ENCODE results near the gene ATP10B. TPM values are rescaled to one million over a fixed set of nuclear protein-coding genes. Genes with fewer than 3 reads are reported as not detected.

The ATP10B gene
- total and polyA plus RNA-seq, 2 of the 8 experiments (the other 6 are each of a cell fraction or from before 2014, with no cell fraction given) = 0.06 to 0.11 TPM

DNA sequence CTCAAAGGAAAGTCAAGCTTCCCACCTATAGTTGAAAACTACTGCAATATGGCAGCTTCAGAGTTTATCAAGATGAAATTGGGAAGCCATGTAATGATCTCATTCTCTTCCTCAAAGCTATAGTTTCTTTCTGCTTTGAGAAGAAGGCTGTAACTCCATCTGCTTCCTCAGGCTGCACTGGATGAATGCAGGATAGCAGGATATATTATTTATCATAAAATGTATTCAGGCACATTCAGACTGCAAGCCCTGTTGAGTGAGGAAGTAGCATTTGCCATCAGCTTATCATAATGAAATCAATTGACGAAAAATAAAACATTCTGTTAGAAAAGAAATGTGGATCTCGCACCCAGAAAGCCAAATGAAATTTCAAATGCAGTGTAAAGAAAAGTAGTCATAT, 560 bp downstream of the ATP10B start:
- Histone ChIP-seq H2BK20ac (ENCODE audit: low read length) (no peak overlapping the region), H2BK12ac (ENCODE audit: low read depth, low read length) (no peak overlapping the region), H3K9me3 (ENCODE audit: insufficient read depth in 2 of 2, low read depth in 1 of 2, low read length in 1 of 2) (no peaks in the 10 kb centered on the region), H3K27me3 (replicated peaks in 1 of 4; ENCODE audit: control insufficient read depth in 3 of 4, extremely low read depth in 1 of 4, insufficient read depth in 3 of 4, low read length in 3 of 4) (no peaks in the 10 kb centered on the region), H2AFZ (ENCODE audit: low read length) (no peak overlapping the region), H3K79me2 (ENCODE audit: control insufficient read depth in 1 of 2, insufficient read depth in 2 of 2, low read length in 2 of 2) (no peaks in the 10 kb centered on the region), H4K20me1 (replicated peaks in 1 of 2; ENCODE audit: control insufficient read depth in 1 of 2, insufficient read depth in 2 of 2, low read length in 2 of 2) (no peaks in the 10 kb centered on the region), H4K91ac (replicated peaks; ENCODE audit: insufficient read length, low read length) (no peak overlapping the region), H3K4me1 (replicated peaks in 1 of 4; ENCODE audit: control insufficient read depth in 3 of 4, insufficient read depth in 4 of 4, low read length in 3 of 4) (no peaks in the 10 kb centered on the region), H3K56ac (replicated peaks; ENCODE audit: insufficient read length, low read depth, low read length) (no peak overlapping the region), H4K8ac (ENCODE audit: extremely low read depth, insufficient read depth, low read length) (no peak overlapping the region), H3K23ac (ENCODE audit: insufficient read length) (no peak overlapping the region), H3K4ac (replicated peaks; ENCODE audit: insufficient read length, low read depth, low read length) (no peak overlapping the region), H3K27ac (ENCODE audit: low read depth, low read length) (no peak overlapping the region), H3K23me2 (ENCODE audit: low read depth, low read length) (no peaks in the 10 kb centered on the region), H2BK5ac (ENCODE audit: low read depth, low read length) (no peak overlapping the region), H3K14ac (ENCODE audit: insufficient read length) (no peak overlapping the region), H3K4me3 (ENCODE audit: extremely low read depth in 1 of 4, insufficient read depth in 2 of 4, low read depth in 3 of 4, low read length in 4 of 4) (no peak overlapping the region), H3K18ac (ENCODE audit: extremely low read depth, low read length) (no peak overlapping the region), H2BK120ac (replicated peaks; ENCODE audit: low read depth, low read length) (no peak overlapping the region), H2AK5ac (ENCODE audit: low read depth, low read length) (no peak overlapping the region), H3K79me1 (ENCODE audit: low read depth, low read length) (no peaks in the 10 kb centered on the region), H2BK15ac (ENCODE audit: low read length) (no peak overlapping the region), H3K9ac (replicated peaks in 1 of 4; ENCODE audit: extremely low read depth in 1 of 4, low read depth in 3 of 4, low read length in 3 of 4) (no peak overlapping the region), H4K5ac (ENCODE audit: insufficient read length, low read depth, low read length) (no peak overlapping the region), H3K4me2 (ENCODE audit: insufficient read depth in 1 of 2, low read depth in 2 of 2, low read length in 2 of 2) (no peak overlapping the region), H3K36me3 (ENCODE audit: control insufficient read depth in 2 of 4, insufficient read depth in 4 of 4, low read length in 3 of 4) (no peaks in the 10 kb centered on the region)
- TF ChIP-seq JUN (IDR thresholded peaks at IDR 0.05; ENCODE audit: low read depth, low read length) = no peak
- no peak for TF ChIP-seq FOSL1 (IDR thresholded peaks at IDR 0.05; ENCODE audit: insufficient read depth, low read depth, low read length)
- TF ChIP-seq, protein P1, sequence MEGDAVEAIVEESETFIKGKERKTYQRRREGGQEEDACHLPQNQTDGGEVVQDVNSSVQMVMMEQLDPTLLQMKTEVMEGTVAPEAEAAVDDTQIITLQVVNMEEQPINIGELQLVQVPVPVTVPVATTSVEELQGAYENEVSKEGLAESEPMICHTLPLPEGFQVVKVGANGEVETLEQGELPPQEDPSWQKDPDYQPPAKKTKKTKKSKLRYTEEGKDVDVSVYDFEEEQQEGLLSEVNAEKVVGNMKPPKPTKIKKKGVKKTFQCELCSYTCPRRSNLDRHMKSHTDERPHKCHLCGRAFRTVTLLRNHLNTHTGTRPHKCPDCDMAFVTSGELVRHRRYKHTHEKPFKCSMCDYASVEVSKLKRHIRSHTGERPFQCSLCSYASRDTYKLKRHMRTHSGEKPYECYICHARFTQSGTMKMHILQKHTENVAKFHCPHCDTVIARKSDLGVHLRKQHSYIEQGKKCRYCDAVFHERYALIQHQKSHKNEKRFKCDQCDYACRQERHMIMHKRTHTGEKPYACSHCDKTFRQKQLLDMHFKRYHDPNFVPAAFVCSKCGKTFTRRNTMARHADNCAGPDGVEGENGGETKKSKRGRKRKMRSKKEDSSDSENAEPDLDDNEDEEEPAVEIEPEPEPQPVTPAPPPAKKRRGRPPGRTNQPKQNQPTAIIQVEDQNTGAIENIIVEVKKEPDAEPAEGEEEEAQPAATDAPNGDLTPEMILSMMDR (IDR thresholded peaks at IDR 0.05; ENCODE audit: control extremely low read depth in 1 of 3, insufficient read depth in 1 of 3, low read depth in 1 of 3, low read length in 3 of 3) = no peak
- TF ChIP-seq POLR2AphosphoS5 (IDR thresholded peaks at IDR 0.05; ENCODE audit: low read depth, low read length) = no peak
- 89% methylated on average over 2 of the region's 2 CpGs; no CpG with 5 or more reads in 1 of the 2 experiments for WGBS, 2 experiments (ENCODE audit: extremely low coverage in 1 of 2, insufficient coverage in 1 of 2, insufficient read length in 1 of 2, insufficient replicate concordance in 2 of 2, low coverage in 1 of 2, low lambda C conversion rate in 2 of 2, missing lambda C conversion rate in 1 of 2)
- no peak for FAIRE-seq
- ChIA-PET POLR2A (ENCODE audit: partially characterized antibody) (no interaction called here), CTCF (ENCODE audit: partially characterized antibody) (interaction anchor here (0.7 to 0.9 kb wide), 2 partner anchors 10 to 343 kb away, joined by 3 read pairs; no protein-coding TSS in a partner anchor)
- no peak for DNase-seq (ENCODE audit: low read depth in 1 of 2, low spot score in 2 of 2)

Measured in H1 (cell line).